GM21447 (cell line): ENCODE results near the gene NCAM2.
"Not testable (repeated sequence)": the region's sequence is repeated elsewhere in the genome, so short reads cannot be mapped to it uniquely, and the experiment has no call there.

Experiments
- ATAC-seq: cut with Tn5 transposase; IDR thresholded peaks from one replicate; pipeline ENCODE4 v1.9.1; 2021; ENCODE audit not compliant: unreplicated experiment

NCAM2 gene

GRCh38 chr21:21101911-21102310 is 103.7 kb downstream of the NCAM2 start:
- ATAC-seq: no peak

GRCh38 chr21:21102896-21103295 is 104.7 kb downstream of the NCAM2 start:
- no peak for ATAC-seq

GRCh38 chr21:21103692-21104091 is 105.5 kb downstream of the NCAM2 start:
- no peak for ATAC-seq

- ATAC-seq: no peak
Measured at GRCh38 chr21:21109736-21110135, 111.5 kb downstream of the NCAM2 start.

- no peak for ATAC-seq
Measured at GRCh38 chr21:21111309-21111920, 113.2 kb downstream of the NCAM2 start.

- ATAC-seq: no peak
Measured at GRCh38 chr21:21114461-21114860, 116.3 kb downstream of the NCAM2 start.

GRCh38 chr21:21119091-21119490 is 120.9 kb downstream of the NCAM2 start:
- ATAC-seq: no peak

- no peak for ATAC-seq
Measured at GRCh38 chr21:21122680-21123079, 124.5 kb downstream of the NCAM2 start.

GRCh38 chr21:21132390-21132789 is 134.2 kb downstream of the NCAM2 start:
- no peak for ATAC-seq

GRCh38 chr21:21137986-21138385 is 139.8 kb downstream of the NCAM2 start:
- ATAC-seq: no peak

- no peak for ATAC-seq
Measured at GRCh38 chr21:21146587-21147373, 148.6 kb downstream of the NCAM2 start.

GRCh38 chr21:21147374-21147745 is 149.2 kb downstream of the NCAM2 start:
- ATAC-seq: no peak

GRCh38 chr21:21148009-21148408 is 149.8 kb downstream of the NCAM2 start:
- no peak for ATAC-seq

GRCh38 chr21:21148514-21148913 is 150.3 kb downstream of the NCAM2 start:
- no peak for ATAC-seq

- not testable (repeated sequence) for ATAC-seq
Measured at GRCh38 chr21:21149445-21149844, 151.2 kb downstream of the NCAM2 start.

- no peak for ATAC-seq
Measured at GRCh38 chr21:21151231-21151630, 153.0 kb downstream of the NCAM2 start.

- no peak for ATAC-seq
Measured at GRCh38 chr21:21156397-21156796, 158.2 kb downstream of the NCAM2 start.

- ATAC-seq: no peak
Measured at GRCh38 chr21:21156957-21157356, 158.7 kb downstream of the NCAM2 start.

- no peak for ATAC-seq
Measured at GRCh38 chr21:21158376-21158918, 160.2 kb downstream of the NCAM2 start.

GRCh38 chr21:21159253-21159899 is 161.2 kb downstream of the NCAM2 start:
- no peak for ATAC-seq

GRCh38 chr21:21162786-21163185 is 164.6 kb downstream of the NCAM2 start:
- no peak for ATAC-seq

GRCh38 chr21:21163904-21164303 is 165.7 kb downstream of the NCAM2 start:
- ATAC-seq: peak; percentile 83
